Endodermal cell (in vitro differentiated cells): ENCODE data around the gene KCTD1. TPM values are rescaled to one million over a fixed set of nuclear protein-coding genes. Genes with fewer than 3 reads are reported as not detected.
A peak's percentile ranks its signal among the peaks of the same experiment; 100 is the strongest.

Source experiments
- DNase-seq: peaks from one replicate; pipeline ENCODE4 v3.0.0-alpha.2; 2017
- H3K27ac ChIP-seq: 2 replicates; pipeline ENCODE4 v1.5.1; 2013; ENCODE audit warnings: mild to moderate bottlenecking, low read depth, low read length, moderate library complexity
- H3K27me3 ChIP-seq: 2 replicates; pipeline ENCODE4 v1.6.1; 2013; ENCODE audit warnings: mild to moderate bottlenecking, low read length, moderate library complexity; ENCODE audit not compliant: insufficient read depth, control insufficient read depth, poor library complexity, severe bottlenecking
- H3K36me3 ChIP-seq: 2 replicates; pipeline ENCODE4 v1.7.0; 2013; ENCODE audit warnings: mild to moderate bottlenecking, low read length, moderate library complexity; ENCODE audit not compliant: control insufficient read depth, insufficient read depth
- H3K4me1 ChIP-seq: one replicate; pipeline ENCODE4 v1.7.0; 2013; ENCODE audit warnings: low read length; ENCODE audit not compliant: control insufficient read depth, insufficient read depth
- H3K4me3 ChIP-seq: 2 replicates; pipeline ENCODE4 v1.5.1; 2013; ENCODE audit warnings: mild to moderate bottlenecking, low read length, moderate library complexity
- H3K9ac ChIP-seq: 2 replicates; pipeline ENCODE4 v1.6.1; 2013; ENCODE audit warnings: mild to moderate bottlenecking, low read length, moderate library complexity; ENCODE audit not compliant: poor library complexity, severe bottlenecking; ENCODE audit errors: extremely low read depth
- H3K9me3 ChIP-seq: 2 replicates; pipeline ENCODE4 v1.6.1; 2013; ENCODE audit warnings: mild to moderate bottlenecking, low read length, moderate library complexity; ENCODE audit not compliant: control insufficient read depth
- H3K27ac Mint-ChIP-seq: 2 replicates; pipeline ENCODE4 v1.8.0; 2020; ENCODE audit warnings: mixed read lengths
- H3K27me3 Mint-ChIP-seq: 2 replicates; pipeline ENCODE4 v1.8.0; 2021; ENCODE audit warnings: mild to moderate bottlenecking, mixed read lengths; ENCODE audit not compliant: insufficient read depth
- H3K36me3 Mint-ChIP-seq: 2 replicates; pipeline ENCODE4 v1.8.0; 2020; ENCODE audit warnings: low read depth, mixed read lengths
- H3K4me1 Mint-ChIP-seq: 2 replicates; pipeline ENCODE4 v1.8.0; 2020; ENCODE audit warnings: mixed read lengths
- H3K4me3 Mint-ChIP-seq: 2 replicates; pipeline ENCODE4 v1.8.0; 2020; ENCODE audit warnings: mild to moderate bottlenecking, moderate library complexity, mixed read lengths
- H3K9me3 Mint-ChIP-seq: 2 replicates; pipeline ENCODE4 v1.8.0; 2020; ENCODE audit warnings: mild to moderate bottlenecking, mixed read lengths
- WGBS, 2 experiments: methylation state at CpG; one replicate each; pipeline versions ENCODE4 v1.1.5 to v1.1.7; 2013; ENCODE audit warnings: missing lambda C conversion rate in 2 of 2, mixed read lengths in 1 of 2; ENCODE audit not compliant: insufficient coverage in 1 of 2, insufficient read length in 1 of 2; 5-methylcytosine and 5-hydroxymethylcytosine counted together
- total RNA-seq, 2 donors: library from RNA; stranded (reverse); fragmentation: NEBNext Ultra II Directional in 1 of 2; extraction: Animal tissue kit (Norgen Biotek cat#: 25700) in 1 of 2; gene quantifications; 2 replicates in 1 of 2; 3 replicates in 1 of 2; pipeline ENCODE4 v1.2.1, GENCODE V29; 2021
- TF ChIP-seq, protein P1 (sequence below): fragments of 200-600 bp; sonication (generic); conservative IDR thresholded peaks from 2 replicates; pipeline ENCODE4 v1.5.0; 2021; ENCODE audit warnings: antibody characterized with exemption, mild to moderate bottlenecking

KCTD1 gene
- total RNA-seq, 2 donors from 2014 or later = 6.8 to 7.3 TPM

GRCh38 chr18:26545335-26546123 is 2.8 kb downstream of the KCTD1 start:
- TF ChIP-seq, protein P1, sequence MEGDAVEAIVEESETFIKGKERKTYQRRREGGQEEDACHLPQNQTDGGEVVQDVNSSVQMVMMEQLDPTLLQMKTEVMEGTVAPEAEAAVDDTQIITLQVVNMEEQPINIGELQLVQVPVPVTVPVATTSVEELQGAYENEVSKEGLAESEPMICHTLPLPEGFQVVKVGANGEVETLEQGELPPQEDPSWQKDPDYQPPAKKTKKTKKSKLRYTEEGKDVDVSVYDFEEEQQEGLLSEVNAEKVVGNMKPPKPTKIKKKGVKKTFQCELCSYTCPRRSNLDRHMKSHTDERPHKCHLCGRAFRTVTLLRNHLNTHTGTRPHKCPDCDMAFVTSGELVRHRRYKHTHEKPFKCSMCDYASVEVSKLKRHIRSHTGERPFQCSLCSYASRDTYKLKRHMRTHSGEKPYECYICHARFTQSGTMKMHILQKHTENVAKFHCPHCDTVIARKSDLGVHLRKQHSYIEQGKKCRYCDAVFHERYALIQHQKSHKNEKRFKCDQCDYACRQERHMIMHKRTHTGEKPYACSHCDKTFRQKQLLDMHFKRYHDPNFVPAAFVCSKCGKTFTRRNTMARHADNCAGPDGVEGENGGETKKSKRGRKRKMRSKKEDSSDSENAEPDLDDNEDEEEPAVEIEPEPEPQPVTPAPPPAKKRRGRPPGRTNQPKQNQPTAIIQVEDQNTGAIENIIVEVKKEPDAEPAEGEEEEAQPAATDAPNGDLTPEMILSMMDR = no peak
- Histone ChIP-seq H3K36me3 (no peaks in the 10 kb centered on the region), H3K27ac (no peak overlapping the region), H3K9me3 (no peaks in the 10 kb centered on the region), H3K4me1 (peaks cover 2% of the 10 kb centered on the region), H3K27me3 (peaks cover 50% of the 10 kb centered on the region), H3K4me3 (peak overlapping the region; percentile 69), H3K9ac (no peak overlapping the region)
- H3K9me3 Mint-ChIP-seq = no peaks in the 10 kb centered on the region
- peaks cover 15% of the 10 kb centered on the region for H3K4me1 Mint-ChIP-seq
- peaks cover 67% of the 10 kb centered on the region for H3K27me3 Mint-ChIP-seq
- no peak overlapping the region for H3K27ac Mint-ChIP-seq
- no peak for DNase-seq
- 67 to 70% methylated on average over 3 to 7 of the region's 7 CpGs for WGBS, 2 experiments
- no peak overlapping the region for H3K4me3 Mint-ChIP-seq
- H3K36me3 Mint-ChIP-seq = no peaks in the 10 kb centered on the region

- Histone ChIP-seq H3K9me3 (no peaks in the 10 kb centered on the region), H3K4me1 (peaks cover 2% of the 10 kb centered on the region), H3K36me3 (no peaks in the 10 kb centered on the region), H3K4me3 (no peak overlapping the region), H3K9ac (no peak overlapping the region), H3K27ac (no peak overlapping the region), H3K27me3 (peaks cover 40% of the 10 kb centered on the region)
- Mint-ChIP-seq H3K9me3 (no peaks in the 10 kb centered on the region), H3K4me3 (no peak overlapping the region), H3K27ac (no peak overlapping the region), H3K4me1 (peaks cover 15% of the 10 kb centered on the region), H3K27me3 (peaks cover 56% of the 10 kb centered on the region), H3K36me3 (no peaks in the 10 kb centered on the region)
- WGBS, 2 experiments = 91 to 95% methylated on average over 4 of the region's 4 CpGs
- no peak for DNase-seq
- TF ChIP-seq, protein P1 = no peak
Measured at GRCh38 chr18:26544451-26544850, 3.9 kb downstream of the KCTD1 start.

DNA sequence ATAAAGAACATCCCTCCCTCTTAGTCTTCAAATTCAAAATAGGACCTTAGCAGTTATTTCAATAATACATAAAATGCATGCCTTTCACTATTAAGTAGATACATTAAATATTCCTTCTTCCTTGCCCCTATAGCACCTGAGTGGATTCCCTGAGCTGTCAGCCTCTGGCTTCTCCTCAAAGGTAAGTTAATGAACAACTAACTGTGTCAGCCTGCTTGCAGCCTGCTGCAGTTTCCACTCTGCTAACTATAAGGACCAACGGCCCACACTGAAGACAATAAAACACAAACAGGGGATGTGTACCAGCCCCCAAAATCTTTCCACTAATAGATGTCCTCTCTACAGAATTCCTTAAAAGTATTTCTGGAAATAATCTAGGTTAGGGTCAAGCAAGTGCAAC is 5.0 kb downstream of the KCTD1 start:
- H3K9ac ChIP-seq = no peak overlapping the region
- Mint-ChIP-seq H3K9me3 (no peaks in the 10 kb centered on the region), H3K4me1 (peaks cover 15% of the 10 kb centered on the region), H3K36me3 (no peaks in the 10 kb centered on the region), H3K27me3 (peaks cover 52% of the 10 kb centered on the region), H3K4me3 (no peak overlapping the region), H3K27ac (no peak overlapping the region)
- DNase-seq = no peak
- H3K9me3 ChIP-seq = no peaks in the 10 kb centered on the region
- H3K4me1 ChIP-seq = peaks cover 2% of the 10 kb centered on the region
- H3K36me3 ChIP-seq = no peaks in the 10 kb centered on the region
- no peak overlapping the region for H3K27ac ChIP-seq
- TF ChIP-seq, protein P1 = no peak
- WGBS, 2 experiments = 67% methylated on average over 1 of the region's 1 CpG; no CpG with 5 or more reads in 1 of the 2 experiments
- peaks cover 37% of the 10 kb centered on the region for H3K27me3 ChIP-seq
- H3K4me3 ChIP-seq = no peak overlapping the region
